RPMI7951 (cell line): ENCODE measurements around the gene MAGI2. TPM values are rescaled to one million over a fixed set of nuclear protein-coding genes. Genes with fewer than 3 reads are reported as not detected.
"Not testable (repeated sequence)": the region's sequence is repeated elsewhere in the genome, so short reads cannot be mapped to it uniquely, and the experiment has no call there.

ENCODE experiments used
- DNase-seq: peaks from one replicate; pipeline ENCODE4 v3.0.0-alpha.2; 2012; ENCODE audit warnings: low read depth
- total RNA-seq: library from RNA; depleted of rRNA; stranded (reverse); fragments of >200 nt; shearing (Covaris generic); gene quantifications from 2 replicates; pipeline ENCODE4 v1.2.3, GENCODE V29; 2014

MAGI2 gene
- total RNA-seq, 1 experiment from 2014 or later: 1.1 TPM

DNA sequence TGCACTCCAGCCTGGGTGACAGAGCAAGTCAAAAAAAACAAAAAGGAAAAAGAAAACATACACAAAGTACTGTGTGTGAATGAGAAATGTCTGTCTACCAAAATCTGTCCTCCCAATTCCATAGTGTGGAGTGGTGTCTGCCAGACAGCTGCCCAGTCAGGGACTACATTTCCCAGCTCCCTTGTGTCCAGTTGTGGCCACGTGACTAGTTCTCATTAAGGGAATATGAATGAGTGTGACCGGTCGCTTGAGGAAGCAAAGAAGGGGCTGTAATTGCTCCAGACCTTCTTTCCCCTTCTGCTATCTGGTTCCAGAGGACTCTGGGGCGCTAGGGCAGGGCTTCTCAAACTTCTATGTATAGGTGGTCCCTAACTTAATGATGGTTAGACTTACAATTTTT, 1450.8 kb downstream of the MAGI2 start:
- no peak for DNase-seq

DNA sequence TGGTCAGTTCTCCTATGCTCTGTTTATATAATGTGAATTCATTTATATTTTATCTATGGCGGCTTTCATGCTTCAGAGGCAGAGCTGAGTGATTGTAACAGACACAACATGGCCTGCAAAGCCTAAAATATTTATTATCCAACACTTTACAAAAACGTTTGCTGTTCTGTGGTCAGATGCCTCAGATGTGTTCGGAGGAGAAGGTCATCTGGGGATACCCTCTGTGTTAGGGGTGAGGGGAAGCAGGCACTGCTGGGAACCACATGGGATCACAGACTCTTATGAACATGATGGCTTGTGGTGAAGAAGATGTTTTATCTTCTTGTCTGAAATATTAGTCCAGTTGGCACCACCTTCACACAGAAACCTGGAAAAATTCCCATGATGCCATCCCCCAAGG, 1451.4 kb downstream of the MAGI2 start:
- DNase-seq: no peak

DNA sequence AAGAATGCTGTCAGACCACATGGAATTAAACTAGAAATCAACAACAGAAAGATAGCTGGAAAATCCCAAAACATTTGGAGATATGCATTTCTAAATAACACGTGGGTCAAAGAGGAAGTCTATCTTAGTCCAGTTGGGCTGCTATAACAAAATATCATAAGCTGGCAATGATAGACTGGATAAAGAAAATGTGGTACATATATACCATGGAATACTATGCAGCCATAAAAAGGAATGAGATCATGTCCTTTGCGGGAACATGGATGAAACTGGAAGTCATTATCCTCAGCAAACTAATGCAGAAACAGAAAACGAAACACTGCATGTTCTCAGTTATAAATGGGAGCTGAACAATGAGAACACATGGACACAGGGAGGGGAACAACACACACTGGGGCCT, 1454.3 kb downstream of the MAGI2 start:
- DNase-seq: not testable (repeated sequence)

DNA sequence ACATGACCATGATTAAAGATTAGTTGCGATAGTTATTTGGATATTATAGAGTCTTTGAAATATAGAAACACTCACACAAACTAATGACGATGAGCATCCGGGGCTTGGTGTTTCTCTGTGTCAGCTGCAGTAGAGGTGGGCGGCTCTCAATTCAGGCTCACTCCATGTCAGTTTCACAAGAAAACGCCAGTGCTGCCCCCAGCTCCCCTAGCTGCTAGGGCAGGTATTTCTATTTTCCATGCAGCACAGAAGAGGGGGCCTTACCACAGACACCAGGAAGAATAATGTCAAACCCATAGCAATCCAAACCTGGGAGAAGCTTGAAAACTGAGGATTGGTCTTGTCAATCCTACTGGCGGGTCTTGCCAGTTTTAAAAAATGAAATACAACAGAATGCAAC, 1457.8 kb downstream of the MAGI2 start:
- no peak for DNase-seq

DNA sequence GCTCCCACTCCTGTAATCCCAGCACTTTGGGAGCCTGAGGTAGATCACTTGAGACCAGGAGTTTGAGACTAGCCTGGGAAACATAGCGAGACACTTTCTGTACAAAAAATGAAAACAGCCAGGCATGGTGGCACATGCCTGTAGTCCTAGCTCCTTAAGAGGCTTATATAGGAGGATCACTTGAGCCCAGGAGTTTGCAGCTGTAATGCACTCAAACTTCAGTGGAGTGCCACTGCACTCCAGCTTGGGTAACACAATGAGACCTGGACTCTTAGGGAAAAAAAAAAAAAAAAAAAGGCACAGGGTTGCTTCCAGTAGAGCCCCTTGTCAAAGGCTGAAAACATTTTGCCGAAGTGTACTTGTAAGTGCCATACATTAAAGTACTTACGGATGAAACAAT, 1459.6 kb downstream of the MAGI2 start:
- no peak for DNase-seq

DNA sequence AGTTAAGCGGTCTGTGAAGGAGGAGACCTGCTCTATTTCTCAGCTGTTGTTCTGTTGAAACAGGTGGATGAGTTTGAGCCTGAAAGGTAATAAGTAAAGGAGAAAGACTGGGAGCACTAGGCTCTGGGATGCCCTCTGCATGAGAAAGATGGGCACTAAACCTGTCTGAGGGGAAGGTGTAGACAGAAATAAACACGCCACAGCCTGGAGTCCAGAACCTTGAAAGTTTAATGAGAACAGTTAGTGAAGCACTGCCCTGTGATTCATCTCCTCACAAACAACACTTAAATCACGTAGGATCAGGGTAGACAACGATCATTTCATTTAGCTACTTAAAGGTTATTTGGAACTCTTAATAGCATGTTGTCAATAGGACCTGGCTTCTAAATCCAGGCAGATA, 1461.8 kb downstream of the MAGI2 start:
- no peak for DNase-seq

DNA sequence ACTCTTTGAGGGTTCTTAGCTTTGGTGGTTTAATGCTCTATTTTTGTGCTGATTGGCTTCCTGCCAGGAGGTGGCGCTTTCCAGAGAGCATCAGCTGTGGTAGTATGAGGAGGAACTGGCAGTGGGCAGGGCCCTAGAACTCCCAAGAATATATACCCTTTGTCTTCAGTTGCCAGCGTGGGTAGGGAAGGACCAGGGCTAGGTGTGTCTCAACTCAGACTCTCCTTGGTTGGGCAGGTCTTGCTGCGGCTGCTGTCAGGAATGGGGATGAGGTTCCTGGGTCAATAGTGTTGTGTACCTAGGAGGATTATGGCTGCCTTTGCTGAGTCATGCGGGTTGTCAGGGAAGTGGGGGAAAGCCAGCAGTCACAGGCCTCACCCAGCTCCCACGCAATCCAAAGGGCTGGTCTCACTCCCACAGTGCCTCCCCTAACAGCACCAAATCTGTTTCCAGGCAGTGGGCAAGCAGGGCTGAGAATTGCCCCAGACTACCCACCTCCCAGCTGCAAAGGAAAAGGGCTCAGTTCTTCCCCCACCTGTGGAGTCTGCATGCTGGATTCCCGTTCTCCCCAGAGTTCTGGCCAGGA, 1463.4 kb downstream of the MAGI2 start:
- peak; percentile 14 for DNase-seq

DNA sequence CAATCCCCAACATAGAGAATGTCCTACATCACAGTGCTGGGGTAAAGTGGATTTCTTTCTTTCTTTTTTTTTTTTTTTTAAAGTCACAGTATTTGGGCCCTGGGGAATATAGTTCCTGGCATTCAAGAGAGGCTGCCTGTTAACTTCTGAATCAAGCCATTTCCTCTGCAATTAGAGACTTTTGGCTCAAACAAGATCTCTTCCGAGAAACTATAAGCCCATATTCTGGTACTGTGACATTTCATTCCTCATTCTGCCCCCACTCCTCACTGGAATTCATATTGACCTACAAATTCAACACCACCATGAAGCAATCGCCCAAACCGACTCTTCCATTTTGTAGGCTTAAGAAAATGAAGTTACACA, 1467.5 kb downstream of the MAGI2 start:
- DNase-seq: no peak

DNA sequence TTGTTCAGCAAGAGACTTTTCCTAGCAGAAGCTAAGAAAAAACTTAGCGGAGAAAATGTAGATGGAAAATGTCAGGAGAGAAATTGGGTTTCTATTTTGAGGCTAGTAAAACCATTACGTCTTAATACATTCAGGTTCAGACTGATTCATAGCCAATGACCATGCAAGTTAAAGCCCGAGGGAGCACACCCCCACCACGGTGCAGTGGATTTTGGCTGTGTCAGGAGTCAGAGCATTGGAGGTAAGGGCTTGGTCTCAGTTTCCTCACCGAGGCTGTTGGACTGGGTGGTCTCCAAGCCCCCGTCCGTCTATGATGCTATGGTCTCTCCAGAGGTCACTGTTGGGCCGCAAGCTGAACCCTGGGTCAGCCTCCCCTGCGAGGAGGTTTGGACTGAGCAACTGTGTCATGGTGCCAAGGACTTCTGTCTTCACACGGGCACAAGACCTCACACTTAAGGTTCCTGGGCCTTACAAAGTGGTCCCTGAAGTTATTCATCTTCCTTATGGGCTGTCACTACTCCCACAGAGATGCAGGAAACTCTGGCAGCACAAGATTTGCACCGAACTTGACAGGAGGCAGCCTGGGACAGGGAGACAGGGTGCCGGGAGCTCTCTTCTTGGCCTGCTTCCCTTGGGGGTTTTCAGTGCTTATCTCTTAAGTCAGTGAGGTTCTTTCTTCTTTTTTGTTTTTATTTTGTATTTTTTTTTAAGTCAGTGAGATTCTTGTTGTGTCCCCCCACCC, 1468.1 kb downstream of the MAGI2 start:
- DNase-seq: no peak

DNA sequence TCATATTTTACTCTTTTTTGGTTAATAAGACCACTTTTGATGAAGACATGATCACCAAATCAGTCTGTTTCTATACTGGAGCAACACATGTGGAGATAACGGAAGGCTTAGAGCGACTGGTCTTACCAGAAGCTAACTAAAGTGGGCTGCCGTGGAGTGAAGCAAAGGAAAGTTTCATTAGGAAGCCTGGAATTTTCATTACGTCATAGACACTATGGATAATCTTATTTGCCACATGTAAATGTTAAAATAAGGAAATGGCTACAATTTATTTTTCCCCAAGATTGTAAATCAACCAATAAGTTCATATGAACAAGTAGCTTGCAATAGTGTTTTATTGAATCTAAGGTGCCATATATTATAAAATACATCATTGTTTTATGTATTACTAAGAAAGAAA, 1469.5 kb downstream of the MAGI2 start:
- no peak for DNase-seq

DNA sequence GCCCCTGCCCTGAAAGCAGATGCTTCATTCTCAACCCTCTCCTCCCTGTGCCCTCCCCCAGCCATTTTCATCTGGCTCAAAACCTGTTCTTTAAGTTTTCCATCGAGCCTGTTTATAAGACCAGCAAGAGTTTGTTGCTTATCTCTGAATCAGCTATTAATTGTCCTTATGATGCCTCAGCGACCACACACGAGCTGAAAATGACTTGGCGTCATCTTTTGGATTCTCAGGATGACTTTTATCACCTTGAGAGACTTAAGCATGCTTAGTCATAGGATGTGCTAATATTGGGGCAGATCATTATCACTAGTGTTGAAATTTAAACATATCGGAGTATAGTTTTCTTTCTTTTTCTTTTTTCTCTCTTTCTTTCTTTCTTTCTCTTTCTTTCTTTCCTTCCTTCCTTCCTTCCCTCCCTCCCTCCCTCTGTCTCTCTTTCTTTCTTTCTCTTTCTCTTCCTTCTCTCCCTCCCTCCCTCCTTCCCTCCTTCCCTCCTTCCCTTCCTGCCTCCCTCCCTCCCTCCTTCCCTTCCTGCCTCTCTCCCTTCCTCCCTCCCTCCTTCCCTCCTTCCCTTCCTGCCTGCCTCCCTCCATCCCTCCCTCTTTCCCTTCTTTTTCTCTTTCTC, 1470.4 kb downstream of the MAGI2 start:
- no peak for DNase-seq

DNA sequence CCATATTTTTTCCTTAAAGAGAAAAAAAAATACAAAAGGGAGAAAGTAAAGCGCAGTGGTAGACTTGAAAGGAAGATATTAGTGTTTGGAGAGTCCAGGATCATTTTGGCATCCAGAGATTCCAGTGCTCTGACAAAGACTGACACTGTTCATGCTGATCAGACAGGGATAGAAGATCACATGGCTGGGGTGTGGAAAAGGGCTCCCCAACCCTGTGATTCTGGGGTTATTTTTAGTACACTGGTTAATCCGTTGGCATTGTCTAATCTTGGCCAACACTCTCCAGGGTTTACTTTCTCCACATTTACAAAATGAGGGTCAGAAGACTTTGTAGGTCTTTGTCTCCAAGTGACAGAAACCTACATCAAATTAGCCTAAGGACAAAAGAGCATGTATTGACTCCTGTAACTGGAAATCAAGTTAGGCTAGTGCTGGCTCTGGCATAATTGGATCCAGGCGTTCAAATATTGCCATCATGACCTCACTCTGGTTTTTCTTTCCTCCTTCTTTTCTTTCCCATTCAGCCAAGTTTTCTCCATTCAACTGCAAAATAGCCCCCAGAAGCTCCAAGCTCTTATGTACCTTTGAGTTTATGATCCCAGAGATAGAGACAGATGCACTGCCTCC, 1473.3 kb downstream of the MAGI2 start:
- DNase-seq: no peak

DNA sequence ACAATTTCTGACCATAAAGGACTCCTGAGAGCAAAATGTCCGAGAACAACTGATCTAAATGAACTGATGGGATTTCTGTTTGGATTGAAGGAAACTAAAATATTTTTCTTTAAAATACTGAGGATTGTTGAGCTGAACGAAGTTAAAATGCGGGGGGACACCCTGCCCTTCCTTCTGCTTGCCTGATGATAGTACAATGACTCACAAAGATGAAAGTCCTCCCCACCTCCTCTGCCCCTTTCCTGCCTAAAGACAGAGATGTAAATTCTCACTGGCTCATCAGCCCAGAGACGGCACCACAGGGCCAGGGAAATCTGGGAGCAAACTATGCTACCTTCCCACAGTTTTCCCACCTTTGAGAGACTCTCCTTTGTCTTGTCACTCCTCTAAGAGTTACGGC, 1474.2 kb downstream of the MAGI2 start:
- DNase-seq: peak; percentile 17

DNA sequence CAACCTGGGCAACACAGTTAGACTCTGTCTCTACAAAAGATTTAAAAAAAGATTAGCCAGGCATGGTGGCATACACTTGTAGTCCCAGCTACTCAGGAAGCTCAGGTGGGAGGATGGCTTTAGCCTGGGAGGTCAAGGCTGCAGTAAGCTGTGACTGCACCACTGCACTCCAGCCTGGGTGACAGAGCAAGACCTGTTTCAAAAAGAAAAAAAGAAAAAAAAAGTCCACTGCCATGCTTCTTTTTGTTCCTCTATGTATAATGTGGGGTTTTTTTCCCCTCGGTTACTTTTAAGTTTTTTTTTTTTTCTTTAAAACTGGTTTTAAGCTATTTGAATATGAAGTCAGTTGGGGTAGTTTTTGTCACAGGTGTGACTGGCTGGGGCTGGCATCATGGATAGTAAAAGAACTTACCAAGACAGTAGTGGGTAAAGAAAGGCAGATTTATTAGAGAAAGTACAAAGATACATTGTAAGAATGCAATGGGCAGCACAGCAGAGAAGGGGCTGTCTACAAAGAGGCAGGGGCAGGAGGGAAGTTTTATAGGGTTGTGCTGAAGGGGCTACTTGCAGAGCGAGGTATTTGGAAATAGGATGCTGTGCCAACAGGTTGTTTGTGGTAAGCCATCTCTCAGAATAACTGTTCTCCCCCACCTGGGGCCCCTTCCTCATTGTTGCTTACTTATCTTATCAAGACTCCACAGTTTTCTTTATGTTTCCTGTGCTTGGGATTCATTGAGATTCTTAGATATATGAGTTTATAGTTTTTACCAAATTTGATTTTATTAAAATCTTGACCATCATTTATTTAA, 1477.6 kb downstream of the MAGI2 start:
- DNase-seq: no peak

DNA sequence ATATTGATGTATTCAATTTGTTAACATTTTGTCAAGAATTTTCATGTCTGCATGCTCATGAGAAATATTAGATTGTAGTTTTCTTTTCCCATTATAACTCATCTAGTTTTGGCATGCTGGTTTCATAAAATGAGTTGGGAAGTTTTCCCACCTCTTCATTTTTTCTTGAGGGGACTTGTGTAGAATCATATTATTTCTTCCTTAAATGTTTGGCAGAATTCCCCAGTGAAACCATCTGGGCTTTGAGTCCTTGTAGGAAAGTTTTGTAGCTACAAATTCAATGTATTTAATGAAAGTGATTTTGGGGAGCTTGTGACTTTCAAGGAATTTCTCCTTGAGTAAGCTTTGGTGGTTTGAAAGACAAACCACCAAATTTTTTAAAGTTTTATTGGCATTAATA, 1481.7 kb downstream of the MAGI2 start:
- no peak for DNase-seq

DNA sequence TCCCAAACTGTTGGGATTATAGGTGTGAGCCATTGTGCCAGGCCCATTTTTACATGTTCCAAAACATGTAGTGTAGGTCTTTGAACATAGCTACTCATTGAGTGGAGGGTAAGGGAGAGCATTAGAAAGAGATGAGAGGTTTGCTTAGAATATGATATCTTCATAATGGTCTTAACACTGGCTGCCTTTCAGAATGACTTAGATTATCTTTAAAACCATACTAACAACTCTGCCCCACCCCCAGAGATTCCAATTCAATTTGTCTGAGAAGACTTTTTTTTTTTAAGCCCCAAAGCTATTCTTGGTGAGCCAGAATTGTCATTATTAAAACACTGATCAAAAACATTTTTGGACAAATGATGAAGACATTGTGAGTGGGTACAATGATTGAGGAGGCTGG, 1486.0 kb downstream of the MAGI2 start:
- no peak for DNase-seq
